GDM1 (cell line): ENCODE data around the gene MEGF11.

Experiments used
- DNase-seq: peaks from one replicate; lab custom pipeline; 2025; lab: John Stamatoyannopoulos, UW

Gene MEGF11

DNA sequence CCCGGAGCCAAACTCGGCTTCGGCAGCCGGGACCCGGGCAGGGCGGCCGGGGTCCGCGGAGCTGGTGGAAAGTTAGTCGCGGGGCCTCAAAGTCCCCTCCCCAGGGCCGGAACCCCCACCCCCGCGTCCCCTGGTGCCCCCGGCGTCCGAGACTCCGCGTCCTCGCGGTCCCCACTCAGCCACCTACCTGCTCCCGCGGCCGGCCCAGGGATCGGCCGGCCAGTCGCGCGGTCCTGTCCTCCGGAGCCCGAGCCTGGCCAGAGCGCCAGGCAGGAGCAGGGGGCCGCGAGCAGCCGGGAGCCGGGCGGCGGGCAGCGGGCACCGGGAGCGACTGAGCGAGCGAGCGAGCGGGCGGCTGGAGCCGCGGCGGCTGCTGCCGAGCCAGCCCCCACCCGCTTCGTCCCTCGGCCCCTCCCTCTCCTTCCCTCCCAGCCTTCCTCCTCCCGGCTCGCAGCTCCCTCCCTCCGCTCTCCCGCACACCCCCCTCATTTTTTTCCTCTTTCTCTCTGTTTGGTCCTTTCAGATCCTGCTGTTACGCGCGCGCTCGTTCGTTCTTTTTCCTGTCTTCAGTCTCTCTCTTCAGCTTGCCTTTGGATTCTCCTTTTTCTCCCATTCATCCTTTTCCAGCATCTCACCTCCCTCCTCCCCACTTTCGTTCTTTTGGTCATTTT is at the start of gene MEGF11:
MEGF11 (minus strand) TSS at position 333 of the 671 bp plus-strand sequence. CDS start 125,347 bp downstream, outside the sequence.
- no peak for DNase-seq

DNA sequence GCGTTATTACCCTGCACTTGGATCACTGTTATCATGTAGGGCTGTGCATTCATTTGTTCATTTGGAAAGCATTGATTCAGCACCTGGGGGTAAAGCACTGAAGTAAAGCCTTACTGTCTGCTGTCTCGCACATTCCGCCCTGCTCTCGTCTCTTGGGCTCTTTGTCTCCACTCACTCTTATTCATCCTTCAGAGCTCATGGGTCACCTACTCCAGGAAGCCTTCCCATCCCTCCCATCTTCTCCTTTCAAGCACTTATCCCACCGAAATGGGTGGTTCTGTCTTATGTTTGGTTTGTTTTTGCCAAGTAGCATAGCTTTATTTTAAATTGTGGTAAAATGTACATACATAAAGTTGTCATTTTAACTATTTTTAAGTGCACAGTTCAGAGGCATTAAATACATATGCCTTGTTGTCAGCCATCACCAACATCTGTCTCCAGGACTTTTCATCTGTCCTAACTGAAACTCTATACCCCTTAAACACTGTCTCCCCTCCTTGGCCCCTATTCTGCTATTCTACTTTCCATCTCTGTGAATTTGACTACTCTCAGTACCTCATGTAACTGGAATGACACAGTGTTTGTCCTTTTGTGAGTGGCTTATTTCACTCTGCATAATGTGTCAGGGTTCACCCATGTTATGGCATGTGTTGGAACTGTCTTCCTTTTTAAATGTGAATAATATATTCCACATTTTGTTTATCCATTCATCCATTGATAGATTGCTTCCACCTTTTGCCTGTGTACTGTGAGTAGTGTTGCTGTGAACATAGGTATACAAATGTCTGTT is 49.1 kb upstream of the MEGF11 start:
- DNase-seq = no peak

DNA sequence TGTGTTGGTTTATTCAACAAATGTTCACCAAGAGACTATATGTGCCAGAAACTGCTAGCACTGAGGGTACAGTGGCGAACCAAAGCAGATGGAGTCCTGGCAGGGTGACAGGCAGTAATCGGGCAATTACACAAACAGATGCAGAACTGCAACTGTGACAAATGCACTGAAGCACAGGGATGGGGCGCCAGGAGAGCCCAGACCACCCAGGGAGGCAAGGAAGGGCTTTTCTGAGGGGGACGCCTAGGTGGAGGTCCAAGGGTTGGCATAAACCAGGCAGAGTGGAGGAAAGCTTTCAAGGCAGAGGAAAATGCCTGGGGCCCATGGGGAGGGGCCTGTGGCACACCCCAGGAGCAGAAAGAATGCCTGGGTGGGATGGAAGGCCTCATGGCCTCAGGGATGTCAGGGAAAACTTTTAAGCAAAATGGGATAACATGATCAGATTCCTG is 45.3 kb upstream of the MEGF11 start:
- no peak for DNase-seq

DNA sequence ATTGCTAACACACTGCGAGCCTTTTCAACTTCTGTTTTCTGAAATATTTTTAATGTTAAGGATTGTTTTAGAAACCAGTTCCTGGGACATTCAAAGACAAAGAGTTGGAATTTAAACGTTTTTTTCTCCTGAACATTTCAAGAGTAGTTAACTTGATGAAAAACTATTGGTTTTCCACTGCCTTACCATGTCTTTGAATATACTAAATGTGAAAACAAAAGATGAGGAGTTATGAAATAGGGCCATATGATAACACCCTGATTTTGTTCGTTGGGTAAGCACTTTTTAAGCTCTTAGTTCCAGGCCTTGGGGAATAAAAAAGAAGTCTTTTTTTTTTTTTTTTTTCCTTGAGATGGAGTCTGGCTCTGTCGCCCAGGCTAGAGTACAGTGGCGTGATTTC is 42.6 kb upstream of the MEGF11 start:
- no peak for DNase-seq

DNA sequence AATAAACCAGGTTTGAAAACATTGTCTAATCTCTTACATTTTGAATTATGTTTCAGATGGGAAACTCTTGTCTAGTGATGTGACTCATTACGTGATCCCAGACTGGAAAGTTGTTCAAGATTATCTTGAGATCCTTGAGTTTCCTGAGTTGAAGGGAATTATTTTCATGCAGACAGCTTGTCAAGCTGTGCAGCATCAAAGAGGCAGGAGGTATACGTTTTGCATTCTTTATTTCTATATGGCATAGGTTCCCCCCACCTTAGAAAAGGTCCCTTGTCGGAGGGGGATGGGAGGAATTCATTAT is 41.3 kb upstream of the MEGF11 start:
- DNase-seq = no peak

DNA sequence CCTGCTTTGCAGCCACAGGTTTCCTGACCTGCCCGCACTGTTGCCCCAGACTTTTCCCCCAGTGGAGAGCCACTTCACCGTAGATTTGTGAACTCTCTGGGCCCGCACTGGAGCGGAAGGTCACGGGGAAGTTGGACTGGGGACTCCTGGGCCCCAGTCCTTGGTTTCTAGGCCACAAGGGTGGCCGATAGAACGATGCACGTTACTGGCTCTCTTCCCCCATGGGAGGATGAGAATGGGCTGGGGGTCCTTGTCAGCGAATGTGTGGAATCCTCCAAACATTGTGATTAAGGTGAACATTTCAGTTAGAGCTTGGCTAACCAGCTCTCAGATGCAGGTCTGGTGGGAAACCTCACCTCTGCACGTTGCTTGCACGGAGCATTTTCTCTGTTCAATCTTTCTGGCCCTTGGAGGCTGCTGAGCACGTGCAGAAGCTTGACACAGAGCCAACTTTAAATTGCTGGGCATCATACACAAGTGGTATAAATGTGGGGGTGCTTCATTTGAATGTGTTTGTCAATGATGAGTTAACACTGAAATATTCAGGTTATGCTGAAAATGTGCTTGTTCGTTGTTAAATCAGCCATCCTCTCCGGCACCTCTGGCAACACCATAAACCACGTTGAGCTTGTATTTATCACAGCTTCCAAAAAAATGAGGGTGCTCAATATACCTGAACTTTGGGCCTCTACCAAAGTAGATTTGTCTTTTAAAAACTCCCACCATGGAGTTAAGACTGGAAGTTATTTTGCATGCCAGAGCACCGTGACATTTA is 40.8 kb upstream of the MEGF11 start:
- no peak for DNase-seq

DNA sequence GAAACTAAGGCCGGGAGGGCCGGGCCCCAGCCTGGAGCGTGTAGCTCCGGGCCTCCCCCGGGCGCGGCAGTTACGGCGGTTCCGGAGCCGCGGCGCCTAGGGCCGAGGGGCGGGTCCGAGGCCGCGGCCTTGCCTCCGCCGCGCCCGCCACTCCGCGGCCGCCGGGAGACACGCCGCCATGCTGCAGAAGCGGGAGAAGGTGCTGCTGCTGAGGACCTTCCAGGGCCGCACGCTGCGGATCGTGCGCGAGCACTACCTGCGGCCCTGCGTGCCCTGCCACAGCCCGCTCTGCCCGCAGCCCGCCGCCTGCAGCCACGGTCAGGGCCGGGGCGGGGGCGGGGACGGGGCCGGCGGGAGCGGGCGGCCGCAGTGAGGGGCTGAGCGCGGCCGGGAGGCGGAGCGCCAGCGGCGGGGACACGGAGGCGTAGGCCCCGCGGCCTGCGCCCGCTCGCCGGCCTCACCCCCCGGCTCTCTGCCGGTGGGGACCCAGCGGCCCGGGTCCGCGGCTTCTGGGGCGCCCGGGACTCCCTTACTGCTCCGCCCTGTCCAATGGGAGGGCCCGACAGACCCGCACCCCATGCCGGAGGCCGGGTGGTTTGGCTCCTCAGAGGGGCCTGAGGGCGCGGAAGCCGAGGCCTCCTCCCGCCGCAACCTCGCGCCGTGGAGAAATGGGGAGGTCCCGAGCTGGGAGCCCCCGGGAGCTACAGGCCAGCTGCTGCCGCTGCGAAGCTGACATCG is 40.0 kb upstream of the MEGF11 start, which contains the start of gene DIS3L:
DIS3L (plus strand) TSS at position 150 of the 738 bp plus-strand sequence; CDS start at position 179, 29 bp downstream.
- DNase-seq = peak; percentile 75

DNA sequence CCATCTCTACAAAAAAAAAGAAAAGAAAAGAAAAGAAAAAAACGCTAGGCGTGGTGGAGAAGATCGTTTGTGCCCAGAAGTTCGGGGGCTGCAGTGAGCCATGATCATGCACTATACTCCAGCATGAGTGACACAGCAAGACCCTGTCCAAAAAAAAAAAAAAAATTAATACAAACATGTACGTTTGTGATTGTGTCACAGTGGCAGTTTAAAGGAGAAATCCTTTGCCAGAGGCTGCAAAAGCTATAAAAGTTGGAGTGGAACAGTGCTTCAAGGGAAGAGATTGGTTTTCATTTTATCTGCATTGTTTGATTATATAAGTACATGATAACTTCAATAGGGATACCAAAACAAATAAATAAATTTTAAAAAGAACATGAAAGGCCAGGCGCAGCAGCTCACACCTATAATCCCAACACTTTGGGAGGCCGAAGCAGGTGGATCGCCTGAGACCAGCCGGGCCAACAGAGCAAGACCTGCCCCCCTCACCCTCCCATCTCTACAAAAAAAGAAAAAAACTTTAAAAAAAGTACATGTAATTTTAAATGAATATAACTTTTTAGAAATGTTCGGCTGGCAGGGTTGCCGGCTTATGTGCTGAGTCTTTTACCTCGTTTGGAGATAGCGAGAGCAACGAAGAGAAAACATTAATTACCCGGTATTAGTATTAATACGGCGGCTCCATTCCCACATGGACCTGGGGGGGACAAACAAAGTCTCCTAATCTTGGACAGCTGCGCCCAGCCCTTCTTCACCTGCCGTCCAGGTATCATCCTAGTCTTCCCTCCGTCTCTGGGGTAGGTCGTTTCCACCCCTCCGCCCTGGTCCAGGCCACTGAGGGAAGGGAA is 39.2 kb upstream of the MEGF11 start:
- no peak for DNase-seq

DNA sequence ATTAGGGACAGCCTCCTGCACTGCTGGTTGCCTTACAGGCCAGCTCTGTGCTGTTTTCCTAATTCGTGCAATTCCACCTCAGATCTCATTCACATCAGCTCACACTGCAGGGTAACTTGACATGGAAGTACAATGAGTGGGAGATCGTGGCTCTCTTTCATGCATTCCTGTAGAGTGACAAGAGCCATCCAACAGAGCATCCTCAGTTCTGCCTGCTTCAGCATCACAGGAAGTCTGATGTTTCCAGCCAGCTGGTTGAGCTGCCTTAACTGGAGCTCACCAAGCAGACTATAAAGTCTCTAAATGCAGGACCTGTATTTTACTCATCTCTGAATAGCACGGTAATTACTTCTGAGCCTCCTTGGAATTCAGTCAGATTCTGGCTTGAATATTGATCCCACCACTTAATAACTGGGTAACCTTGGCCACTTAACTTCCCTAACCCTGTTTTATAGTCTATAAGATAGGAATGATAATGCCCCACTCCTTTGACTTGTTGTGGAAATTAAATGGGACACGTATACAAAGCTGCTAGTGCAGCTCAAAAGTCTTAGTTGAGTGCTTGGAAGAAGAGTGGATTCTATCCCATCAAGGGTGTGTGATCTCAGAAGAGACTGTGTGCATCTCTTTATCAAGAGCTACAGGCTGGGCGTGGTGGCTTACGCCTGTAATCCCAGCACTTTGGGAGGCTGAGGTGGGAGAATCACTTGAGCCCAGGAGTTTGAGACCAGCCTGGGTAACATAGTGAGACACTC is 38.4 kb upstream of the MEGF11 start:
- DNase-seq = no peak

DNA sequence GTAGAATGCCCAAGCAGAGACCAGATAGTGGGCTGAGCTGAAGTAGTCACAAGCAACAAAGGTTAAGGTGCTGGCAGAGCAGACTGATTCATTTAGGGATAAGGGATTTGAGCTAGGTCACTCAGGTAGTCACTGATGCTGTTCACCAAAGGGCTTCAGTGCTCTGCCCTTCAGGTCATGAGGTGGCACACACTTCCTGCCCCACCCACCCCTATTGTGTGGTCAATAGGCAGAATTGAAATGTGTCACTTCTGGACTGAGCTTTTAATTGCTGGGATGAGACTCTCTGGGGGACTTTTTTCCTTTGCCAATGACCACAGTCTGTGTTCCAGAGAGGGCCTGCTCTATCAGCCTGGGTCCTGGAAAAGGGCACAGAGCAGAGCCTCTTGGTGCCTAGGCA is 37.0 kb upstream of the MEGF11 start:
- DNase-seq = no peak

DNA sequence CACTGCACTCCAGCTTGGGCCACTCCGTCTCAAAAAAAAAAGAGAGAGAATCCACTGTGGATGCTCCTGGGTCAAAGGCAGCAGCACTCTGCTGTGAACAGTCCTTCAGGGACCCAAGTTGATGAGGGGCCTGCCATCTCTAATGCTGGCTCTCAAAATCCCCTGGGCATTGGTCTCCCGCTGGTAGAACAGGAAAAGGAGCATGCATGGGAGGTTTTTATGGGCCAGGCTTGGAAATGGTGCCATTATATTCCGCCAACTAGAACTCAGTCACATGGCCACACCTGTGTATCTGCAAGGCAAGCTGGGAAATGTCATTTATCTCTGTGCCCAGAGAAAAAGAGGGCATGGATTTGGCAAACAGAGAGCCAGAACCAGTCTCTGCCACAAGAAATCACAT is 36.5 kb upstream of the MEGF11 start:
- no peak for DNase-seq

DNA sequence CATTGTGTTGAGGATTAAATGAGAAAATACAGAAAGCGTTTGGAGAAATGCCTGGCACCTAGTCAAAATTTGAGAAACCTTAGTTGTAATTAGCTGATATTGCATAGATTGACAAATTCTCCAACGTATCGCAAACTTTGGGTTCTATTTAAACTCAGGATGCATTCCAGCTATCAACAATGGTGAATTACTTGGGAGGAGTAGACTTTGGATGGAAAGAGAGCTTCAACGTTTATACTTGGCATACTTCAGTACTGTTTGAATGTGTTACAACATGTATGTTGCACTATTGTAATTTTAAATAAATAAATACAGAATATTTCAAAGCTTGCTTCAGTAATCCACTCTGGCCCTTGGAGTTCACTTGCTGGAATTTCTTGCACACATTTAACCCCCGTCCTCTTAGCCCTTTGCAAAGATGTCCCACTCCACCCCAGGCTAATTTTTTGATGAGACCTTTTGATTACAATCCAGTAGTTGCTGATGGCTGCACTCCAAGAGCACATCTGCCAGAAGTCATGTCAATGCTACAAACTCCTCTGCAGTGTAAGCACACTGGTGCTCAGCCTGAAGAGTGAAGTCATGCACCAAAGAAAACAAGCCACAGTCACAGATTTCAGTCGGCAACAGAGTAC is 35.1 kb upstream of the MEGF11 start:
- no peak for DNase-seq

DNA sequence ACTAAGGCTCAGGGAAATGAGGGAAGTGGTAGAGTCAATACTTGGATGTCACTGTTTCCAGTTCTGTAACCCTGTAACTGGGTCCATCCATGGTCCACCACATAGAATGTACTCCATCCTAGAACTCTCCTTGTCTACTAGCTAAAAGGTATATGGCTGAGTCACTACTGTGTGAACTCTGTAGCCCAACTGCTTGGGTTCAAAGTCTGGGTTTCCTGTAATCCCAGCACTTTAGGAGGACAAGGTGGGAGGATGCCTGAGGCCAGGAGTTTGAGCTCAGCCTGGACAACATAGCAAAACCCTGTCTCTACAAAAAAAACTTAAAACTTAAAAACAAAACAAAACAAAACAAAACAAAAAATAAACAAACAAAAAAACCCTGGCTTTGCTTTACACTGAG is 34.5 kb upstream of the MEGF11 start:
- DNase-seq = no peak

DNA sequence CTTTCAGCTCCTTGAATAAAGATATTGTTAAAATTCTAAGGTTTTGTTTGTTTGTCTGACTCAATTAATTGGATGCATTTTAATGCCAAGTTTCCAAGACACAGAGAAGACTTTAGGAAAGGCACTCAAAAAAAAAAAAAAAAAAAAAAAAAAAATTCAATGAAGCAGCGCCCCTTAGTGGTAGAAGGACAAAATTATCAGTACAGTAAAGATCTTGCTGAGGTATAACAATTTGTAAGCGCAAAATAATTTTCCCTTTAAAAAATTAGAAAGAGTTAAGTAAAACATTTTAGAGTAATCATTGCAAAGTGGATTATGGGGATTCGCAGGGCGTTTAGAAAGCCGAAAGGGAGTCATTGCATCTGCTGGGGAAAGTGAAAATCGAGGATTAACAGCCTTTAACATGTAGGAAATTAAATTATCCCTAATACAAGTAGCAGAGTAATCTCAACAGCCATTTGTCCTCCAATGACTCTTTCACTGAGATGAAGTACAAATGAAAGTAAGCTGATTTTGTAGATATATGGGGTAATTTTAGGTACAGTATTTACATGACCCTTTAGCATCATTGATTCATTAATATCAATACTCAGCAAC is 34.0 kb upstream of the MEGF11 start:
- no peak for DNase-seq

DNA sequence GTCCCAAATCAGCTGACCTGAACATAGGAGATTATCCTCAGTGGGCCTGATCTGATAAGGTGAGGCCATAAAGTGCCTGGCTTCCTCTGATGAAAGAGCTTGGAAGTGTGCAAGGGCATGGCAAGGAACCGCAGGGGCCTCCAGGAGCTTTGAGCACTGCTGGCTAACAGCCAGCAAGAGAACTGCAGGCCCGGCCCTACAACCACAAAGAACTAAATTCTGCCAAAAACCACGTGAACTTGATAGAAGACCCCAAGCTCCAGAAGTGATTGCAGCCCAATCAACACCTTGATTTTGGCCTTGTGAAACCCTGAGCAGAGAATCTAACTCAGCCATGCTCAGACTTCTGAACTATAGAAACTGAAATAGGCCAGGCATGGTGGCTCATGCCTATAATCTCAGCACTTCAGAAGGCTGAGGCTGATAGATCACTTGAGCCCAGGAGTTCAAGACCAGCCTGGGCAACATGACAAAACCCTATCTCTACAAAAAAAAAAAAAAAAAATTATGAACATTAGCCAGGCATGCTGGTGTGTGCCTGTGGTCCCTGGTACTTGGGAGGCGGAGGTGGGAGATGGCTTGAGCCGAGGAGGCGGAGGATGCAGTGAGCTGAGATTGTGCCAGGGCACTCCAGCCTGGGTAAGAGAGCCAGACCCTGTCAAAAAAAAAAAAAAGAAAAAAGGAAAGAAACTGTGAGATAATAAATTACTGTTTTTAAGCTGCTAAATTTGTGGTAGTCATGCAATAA is 32.2 kb upstream of the MEGF11 start:
- DNase-seq = no peak

DNA sequence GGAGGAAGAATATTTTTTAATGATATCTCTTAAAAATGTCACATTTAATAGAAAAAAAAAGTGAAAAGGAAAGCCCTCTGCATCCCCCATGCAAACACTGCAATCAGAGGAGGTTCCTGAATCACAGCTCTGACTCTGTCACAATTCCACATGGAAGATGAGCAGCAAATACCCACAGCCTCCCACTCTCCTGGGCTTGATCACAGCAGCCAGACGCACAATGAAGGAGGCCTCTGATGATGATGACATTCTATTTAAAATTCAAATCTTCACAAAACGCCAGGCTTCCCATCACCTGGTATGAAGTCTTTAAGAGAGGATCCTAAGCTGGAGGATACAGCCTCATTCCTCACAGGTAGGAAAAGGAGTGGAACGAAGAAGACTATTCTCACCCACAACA is 30.7 kb upstream of the MEGF11 start:
- DNase-seq = no peak

DNA sequence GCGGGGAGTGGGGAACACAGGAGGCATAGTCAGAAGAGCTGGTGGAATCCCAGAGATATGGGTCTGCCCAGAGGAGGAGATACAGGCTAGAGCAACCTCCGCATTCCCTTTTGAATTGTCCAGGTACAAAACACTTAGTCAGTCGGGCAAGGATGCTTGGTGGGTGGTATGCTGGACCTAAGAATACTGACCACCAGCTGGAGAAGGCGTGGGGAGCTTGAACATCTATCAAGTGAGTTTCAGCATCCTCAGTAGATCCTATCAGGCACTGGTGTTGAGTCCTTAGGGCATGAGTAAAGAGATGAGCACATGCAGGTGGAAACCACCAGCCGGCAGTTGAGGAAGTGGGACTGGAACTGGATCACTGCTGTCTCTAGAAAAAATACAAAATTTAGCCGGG is 25.1 kb upstream of the MEGF11 start:
- no peak for DNase-seq

DNA sequence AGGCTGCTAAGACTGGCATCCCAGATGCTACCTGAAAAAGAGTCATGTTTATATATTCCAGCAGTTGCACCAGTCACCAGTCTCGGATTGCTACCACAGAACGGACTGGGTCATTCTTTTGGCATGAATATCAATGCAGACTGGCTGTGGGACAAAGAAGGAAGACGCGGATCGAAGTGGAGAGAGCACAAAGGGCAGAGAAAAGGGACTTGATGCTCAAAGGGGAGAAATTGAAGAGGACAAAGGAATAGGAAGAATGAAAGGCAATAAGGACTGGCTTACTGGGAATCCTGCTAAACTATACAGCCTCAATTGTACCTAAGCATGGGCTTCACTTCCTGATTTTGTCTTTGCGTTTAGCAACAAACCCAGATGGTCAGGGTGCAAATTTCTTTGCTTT is 24.5 kb upstream of the MEGF11 start:
- no peak for DNase-seq

DNA sequence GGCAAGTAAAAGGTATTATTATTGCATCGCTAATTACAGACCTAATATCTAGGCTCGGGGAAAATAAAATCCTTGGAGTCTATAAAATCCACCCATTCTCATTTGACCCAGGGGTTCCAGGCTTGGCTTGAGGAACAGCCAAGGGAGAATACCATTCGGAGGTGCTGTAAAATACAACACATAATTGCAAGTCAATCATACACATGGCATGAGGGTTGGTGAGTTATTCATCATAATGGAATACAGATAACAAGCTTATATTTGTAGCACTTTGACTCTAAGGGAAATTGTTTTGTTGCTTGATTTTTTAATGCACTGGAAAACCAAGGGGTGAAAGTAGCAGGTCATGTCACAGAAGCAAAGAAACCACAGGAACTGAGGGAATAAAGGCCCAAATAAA is 23.0 kb upstream of the MEGF11 start:
- no peak for DNase-seq
